ENCODE results near the gene SORL1. TPM values are rescaled to one million over a fixed set of nuclear protein-coding genes. Genes with fewer than 3 reads are reported as not detected.

Gene SORL1
- total and polyA plus RNA-seq, 2 of the 13 experiments (the other 11 are each of a cell fraction or from before 2014, with no cell fraction given): 21.3 to 148 TPM

GRCh38 chr11:121456151-121456550 lies 4.0 kb downstream of the SORL1 start:
- H3K4me3 ChIP-seq (replicated peaks in 1 of 3; ENCODE audit: insufficient read depth in 1 of 3, low read depth in 2 of 3, low read length in 3 of 3): peak overlapping the region; percentile 27 to 32 (median 31); a peak in 5 of 6 replicates
- DNase-seq (ENCODE audit: low spot score) (no peak), ATAC-seq (no peak), FAIRE-seq (no peak)
- H3K27ac ChIP-seq (ENCODE audit: extremely low read length, insufficient read depth, low read length): no peak overlapping the region
- POLR2A ChIA-PET: no interaction called here
- intact Hi-C loops (cut with micrococcal nuclease; ENCODE audit: unreplicated experiment): no loop called here
- peak overlapping the region; percentile 79 for H3K4me2 ChIP-seq (ENCODE audit: low read depth, low read length)
- peaks cover 80% of the 10 kb centered on the region for H3K4me1 ChIP-seq (ENCODE audit: insufficient read depth, low read length)
- WGBS (ENCODE audit: low lambda C conversion rate): 91% methylated on average over 2 of the region's 2 CpGs
- H3K79me2 ChIP-seq (ENCODE audit: insufficient read depth, low read length): peaks cover 82% of the 10 kb centered on the region
- peaks cover 0 to 6% of the 10 kb centered on the region in 2 experiments; a peak in 1 of 5 replicates for H3K27me3 ChIP-seq (ENCODE audit: control insufficient read depth in 1 of 2, insufficient read depth in 2 of 2, low read length in 2 of 2)
- no peaks in the 10 kb centered on the region for H3K9me3 ChIP-seq (ENCODE audit: low read length)
- H3K9ac ChIP-seq (ENCODE audit: insufficient read depth, low read depth, low read length): peak overlapping the region; percentile 27
- CTCF ChIA-PET (ENCODE audit: low intra/inter-chr PET ratio, low total read pairs): no interaction called here
- no peaks in the 10 kb centered on the region for H4K20me1 ChIP-seq (ENCODE audit: insufficient read depth, low read length)
- TF ChIP-seq PRMT3 (CRISPR knock-in tag; IDR thresholded peaks at IDR 0.05; ENCODE audit: borderline replicate concordance, low read depth): no peak
- in situ Hi-C loops (cut with HindIII; ENCODE audit: extremely low pct_ligation_motif_present, low pct_unique_long_range_greater_than_20kb): no loop called here
- BruUV-seq (replicated peaks): no TSS peak
- no peak overlapping the region for H2AFZ ChIP-seq (ENCODE audit: low read length)
- no peaks in the 10 kb centered on the region for H3K36me3 ChIP-seq (replicated peaks in 1 of 2; ENCODE audit: control insufficient read depth in 1 of 2, insufficient read depth in 2 of 2, low read length in 2 of 2)

- H3K4me2 ChIP-seq (ENCODE audit: low read depth, low read length): peak overlapping the region; percentile 79
- 85% methylated on average over 11 of the region's 11 CpGs for WGBS (ENCODE audit: low lambda C conversion rate)
- DNase-seq (ENCODE audit: low spot score): no peak
- H3K79me2 ChIP-seq (ENCODE audit: insufficient read depth, low read length): peaks cover 90% of the 10 kb centered on the region
- no peak overlapping the region for H3K27ac ChIP-seq (ENCODE audit: extremely low read length, insufficient read depth, low read length)
- no TSS peak for BruUV-seq (replicated peaks)
- H3K9me3 ChIP-seq (ENCODE audit: low read length): no peaks in the 10 kb centered on the region
- no peak for FAIRE-seq
- H3K4me3 ChIP-seq (replicated peaks in 1 of 3; ENCODE audit: insufficient read depth in 1 of 3, low read depth in 2 of 3, low read length in 3 of 3): peak overlapping the region; percentile 1 to 31 (median 25); a peak in 3 of 6 replicates
- no peaks in the 10 kb centered on the region for H4K20me1 ChIP-seq (ENCODE audit: insufficient read depth, low read length)
- in situ Hi-C loops (cut with HindIII; ENCODE audit: extremely low pct_ligation_motif_present, low pct_unique_long_range_greater_than_20kb) (no loop called here), intact Hi-C loops (cut with micrococcal nuclease; ENCODE audit: unreplicated experiment) (no loop called here)
- peaks cover 86% of the 10 kb centered on the region for H3K4me1 ChIP-seq (ENCODE audit: insufficient read depth, low read length)
- H3K27me3 ChIP-seq (ENCODE audit: control insufficient read depth in 1 of 2, insufficient read depth in 2 of 2, low read length in 2 of 2): peaks cover 0 to 6% of the 10 kb centered on the region in 2 experiments; a peak in 1 of 5 replicates
- ChIA-PET CTCF (ENCODE audit: low intra/inter-chr PET ratio, low total read pairs) (no interaction called here), POLR2A (no interaction called here)
- H3K36me3 ChIP-seq (replicated peaks in 1 of 2; ENCODE audit: control insufficient read depth in 1 of 2, insufficient read depth in 2 of 2, low read length in 2 of 2): 0 out of 5 replicates have a peak, but pooled peaks cover 0 to under 1% of the 10 kb centered on the region in 2 experiments
- no peak overlapping the region for H2AFZ ChIP-seq (ENCODE audit: low read length)
- no peak overlapping the region for H3K9ac ChIP-seq (ENCODE audit: insufficient read depth, low read depth, low read length)
- no peak for ATAC-seq
- TF ChIP-seq ZNF883 (CRISPR knock-in tag; IDR thresholded peaks at IDR 0.05; ENCODE audit: not compliant biosample characterization): no peak
- TF ChIP-seq REPIN1 (CRISPR knock-in tag; IDR thresholded peaks at IDR 0.05; ENCODE audit: borderline replicate concordance, low read depth): no peak
- TF ChIP-seq U2AF2 (IDR thresholded peaks at IDR 0.05; ENCODE audit: low read depth, low read length): no peak
- no peak for TF ChIP-seq ZNF407 (CRISPR knock-in tag; IDR thresholded peaks at IDR 0.05; ENCODE audit: not compliant biosample characterization)
These were observed 4.8 kb downstream of the SORL1 start for GRCh38 chr11:121456816-121457431.

Measured in HepG2 (cell line).